Measurements from ENCODE around the gene CALR.
A peak's percentile ranks its signal among the peaks of the same experiment; 100 is the strongest.
"Not testable (repeated sequence)": the region's sequence is repeated elsewhere in the genome, so short reads cannot be mapped to it uniquely, and the experiment has no call there.

CALR gene

DNA sequence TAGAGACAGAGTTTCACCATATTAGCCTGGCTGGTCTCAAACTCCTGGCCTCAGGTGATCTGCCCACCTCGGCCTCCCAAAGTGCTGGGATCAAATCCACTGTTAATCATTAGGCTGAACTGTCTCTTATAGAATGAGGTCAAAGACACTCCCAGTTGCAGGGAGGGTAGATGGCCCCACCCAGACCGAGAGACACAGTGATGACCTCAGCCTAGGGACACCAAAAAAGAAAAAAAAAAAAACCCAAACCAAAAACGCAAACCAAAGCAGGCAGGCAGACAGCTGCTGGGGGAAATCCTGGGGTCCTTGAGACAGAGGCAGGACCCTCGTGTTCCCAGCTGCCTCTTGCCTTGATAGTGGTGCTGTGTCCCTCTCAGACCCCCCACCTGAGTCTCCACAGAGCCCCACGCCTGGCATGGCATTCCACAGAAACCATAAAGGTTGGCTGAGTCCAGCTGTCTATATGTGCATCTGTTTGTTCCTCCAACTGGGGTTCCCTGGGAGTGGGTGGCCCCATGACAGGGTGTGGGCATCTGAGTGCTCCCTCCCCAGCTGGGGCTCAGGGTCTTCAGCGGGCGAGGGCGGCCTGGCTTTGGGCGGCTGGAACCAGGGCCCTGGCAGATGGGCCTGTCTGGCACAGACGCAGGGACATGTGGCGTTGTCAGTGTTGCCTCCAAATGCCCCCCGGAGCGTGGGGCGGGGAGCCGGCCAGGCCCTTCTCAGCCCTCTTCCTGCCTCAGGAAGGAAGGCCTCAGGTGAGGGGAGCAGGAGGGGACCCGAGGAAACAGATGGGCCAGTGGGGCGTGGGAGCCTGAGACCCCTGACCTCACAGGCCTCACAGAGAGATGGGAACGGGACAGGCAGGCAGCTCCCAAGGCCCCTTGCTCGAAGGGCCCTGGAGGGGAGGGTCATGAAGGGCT is 36.2 kb downstream of the CALR start:
- TF ChIP-seq, protein P1, sequence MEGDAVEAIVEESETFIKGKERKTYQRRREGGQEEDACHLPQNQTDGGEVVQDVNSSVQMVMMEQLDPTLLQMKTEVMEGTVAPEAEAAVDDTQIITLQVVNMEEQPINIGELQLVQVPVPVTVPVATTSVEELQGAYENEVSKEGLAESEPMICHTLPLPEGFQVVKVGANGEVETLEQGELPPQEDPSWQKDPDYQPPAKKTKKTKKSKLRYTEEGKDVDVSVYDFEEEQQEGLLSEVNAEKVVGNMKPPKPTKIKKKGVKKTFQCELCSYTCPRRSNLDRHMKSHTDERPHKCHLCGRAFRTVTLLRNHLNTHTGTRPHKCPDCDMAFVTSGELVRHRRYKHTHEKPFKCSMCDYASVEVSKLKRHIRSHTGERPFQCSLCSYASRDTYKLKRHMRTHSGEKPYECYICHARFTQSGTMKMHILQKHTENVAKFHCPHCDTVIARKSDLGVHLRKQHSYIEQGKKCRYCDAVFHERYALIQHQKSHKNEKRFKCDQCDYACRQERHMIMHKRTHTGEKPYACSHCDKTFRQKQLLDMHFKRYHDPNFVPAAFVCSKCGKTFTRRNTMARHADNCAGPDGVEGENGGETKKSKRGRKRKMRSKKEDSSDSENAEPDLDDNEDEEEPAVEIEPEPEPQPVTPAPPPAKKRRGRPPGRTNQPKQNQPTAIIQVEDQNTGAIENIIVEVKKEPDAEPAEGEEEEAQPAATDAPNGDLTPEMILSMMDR (IDR thresholded peaks at IDR 0.05; ENCODE audit: extremely low read depth, insufficient read depth, missing control alignments) = no peak
- in situ Hi-C loops (cut with MboI; ENCODE audit: low pct_unique_long_range_greater_than_20kb, low sequenced_read_pairs, unreplicated experiment) = loop anchor here (5.0 kb wide), 1 partner anchor 118 kb away; no protein-coding TSS in a partner anchor
- DNase-seq (ENCODE audit: low spot score) = peak; percentile 76

DNA sequence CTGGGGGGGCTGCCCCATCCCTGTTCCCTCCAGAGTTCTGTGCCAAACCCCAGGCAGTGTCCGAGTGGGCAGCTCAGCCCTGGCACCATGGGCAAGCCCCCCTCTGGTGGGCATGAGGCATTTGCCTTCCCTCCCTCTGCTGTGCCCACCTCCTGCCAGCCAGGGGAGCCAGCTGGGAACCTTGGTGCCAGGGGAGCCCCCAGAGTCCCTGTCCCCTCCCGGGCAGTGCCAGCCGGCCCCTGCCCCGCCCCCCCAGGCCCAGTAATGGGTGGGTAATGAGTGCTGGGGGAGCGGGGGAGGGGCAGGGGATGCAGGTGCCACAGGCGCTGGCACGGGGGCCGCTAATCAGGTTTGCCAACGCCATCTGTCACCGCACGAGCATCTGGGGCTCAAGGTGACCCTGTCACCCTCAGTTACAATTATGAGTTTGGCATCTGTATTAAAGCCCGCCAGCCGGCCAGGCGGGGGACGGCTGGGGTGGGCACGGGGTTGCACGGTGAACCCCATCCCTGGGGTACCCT is 36.9 kb downstream of the CALR start:
- TF ChIP-seq, protein P1 (IDR thresholded peaks at IDR 0.05; ENCODE audit: extremely low read depth, insufficient read depth, missing control alignments) = no peak
- in situ Hi-C loops (cut with MboI; ENCODE audit: low pct_unique_long_range_greater_than_20kb, low sequenced_read_pairs, unreplicated experiment) = loop anchor here (5.0 kb wide), 1 partner anchor 117 kb away; no protein-coding TSS in a partner anchor
- DNase-seq (ENCODE audit: low spot score) = no peak

DNA sequence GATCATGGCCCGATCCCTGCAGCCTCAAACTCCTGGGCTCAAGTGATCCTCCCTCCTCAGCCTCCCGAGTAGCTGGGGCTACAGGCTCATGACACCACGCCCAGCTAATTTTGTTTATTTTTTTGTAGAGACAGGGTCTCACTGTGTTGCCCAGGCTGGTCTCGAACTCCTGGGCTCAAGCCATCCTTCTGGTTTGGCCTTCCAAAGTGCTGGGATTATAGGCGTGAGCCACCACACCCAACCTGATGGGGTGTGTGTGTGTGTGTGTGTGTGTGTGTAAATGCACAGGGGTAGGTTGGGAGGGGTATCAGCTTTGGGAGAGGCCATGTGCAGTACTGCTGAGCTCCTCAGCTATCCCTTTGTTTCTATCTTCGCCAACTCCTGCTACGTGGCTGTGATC is 37.7 kb downstream of the CALR start:
- in situ Hi-C loops (cut with MboI; ENCODE audit: low pct_unique_long_range_greater_than_20kb, low sequenced_read_pairs, unreplicated experiment) = loop anchor here (5.0 kb wide), 1 partner anchor 116 kb away; no protein-coding TSS in a partner anchor
- not testable (repeated sequence) for DNase-seq (ENCODE audit: low spot score)

DNA sequence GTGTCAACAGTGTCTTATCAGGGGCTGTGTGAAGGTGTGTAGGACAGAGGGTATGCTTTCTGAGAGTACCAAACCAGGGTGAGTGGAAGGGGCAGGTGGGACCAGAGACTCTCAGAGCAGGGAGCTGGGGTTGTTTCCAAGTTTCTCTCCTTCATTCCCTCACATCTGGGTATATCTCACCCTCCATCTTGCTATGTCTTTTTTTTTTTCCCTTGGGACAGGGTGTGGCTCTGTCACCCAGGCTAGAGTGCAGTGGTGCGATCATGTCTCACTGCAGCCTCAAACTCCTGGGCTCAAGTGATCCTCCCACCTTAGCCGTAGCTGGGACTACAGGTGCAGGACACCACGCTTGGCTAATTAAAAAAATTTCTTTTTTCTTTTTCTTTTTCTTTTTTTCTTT is 41.6 kb downstream of the CALR start:
- in situ Hi-C loops (cut with MboI; ENCODE audit: low pct_unique_long_range_greater_than_20kb, low sequenced_read_pairs, unreplicated experiment) = loop anchor here (5.0 kb wide), 1 partner anchor 112 kb away; no protein-coding TSS in a partner anchor
- DNase-seq (ENCODE audit: low spot score) = no peak
- TF ChIP-seq, protein P1 (IDR thresholded peaks at IDR 0.05; ENCODE audit: extremely low read depth, insufficient read depth, missing control alignments) = no peak

DNA sequence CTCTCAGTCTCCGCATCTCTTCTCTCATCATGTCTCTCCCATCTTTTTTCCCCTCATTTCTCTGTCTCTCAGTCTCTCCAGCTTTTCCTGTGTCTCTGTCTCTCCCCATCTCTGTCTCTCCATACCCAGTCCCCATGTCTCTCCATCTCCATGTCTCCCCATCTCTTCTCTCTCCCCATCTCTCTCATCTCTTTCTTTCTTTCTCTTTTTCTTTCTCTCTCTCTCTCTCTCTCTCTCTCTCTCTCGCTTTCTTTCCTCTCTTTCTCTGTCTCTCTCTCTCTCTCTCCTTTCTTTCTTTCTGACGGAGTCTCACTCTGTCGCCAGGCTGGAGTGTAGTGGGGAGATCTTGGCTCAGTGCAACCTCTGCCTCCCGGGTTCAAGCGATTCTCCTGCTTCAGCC is 44.2 kb downstream of the CALR start:
- in situ Hi-C loops (cut with MboI; ENCODE audit: low pct_unique_long_range_greater_than_20kb, low sequenced_read_pairs, unreplicated experiment) = no loop called here
- DNase-seq (ENCODE audit: low spot score) = no peak
- TF ChIP-seq, protein P1 (IDR thresholded peaks at IDR 0.05; ENCODE audit: extremely low read depth, insufficient read depth, missing control alignments) = no peak

DNA sequence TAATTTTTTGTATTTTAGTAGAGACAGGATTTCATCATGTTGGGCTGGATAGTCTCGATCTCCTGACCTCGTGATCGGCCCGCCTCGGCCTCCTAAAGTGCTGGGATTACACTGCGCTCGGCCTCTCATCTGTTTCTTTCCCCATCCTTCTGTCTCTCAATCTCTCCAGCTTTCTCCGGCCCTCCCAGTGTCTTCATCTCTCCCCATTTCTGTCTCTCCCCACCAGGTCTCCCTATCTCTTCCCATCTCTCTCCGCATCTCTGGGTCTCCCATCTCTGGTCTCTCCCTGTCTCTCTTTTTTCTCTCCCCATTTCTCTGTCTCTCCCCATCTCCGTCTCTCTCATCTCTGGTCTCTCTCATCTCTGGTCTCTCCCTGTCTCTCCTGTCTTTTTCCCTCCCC is 44.7 kb downstream of the CALR start:
- no peak for DNase-seq (ENCODE audit: low spot score)
- in situ Hi-C loops (cut with MboI; ENCODE audit: low pct_unique_long_range_greater_than_20kb, low sequenced_read_pairs, unreplicated experiment) = no loop called here
- TF ChIP-seq, protein P1 (IDR thresholded peaks at IDR 0.05; ENCODE audit: extremely low read depth, insufficient read depth, missing control alignments) = no peak

All from GM13977 (cell line).